Esophagus squamous epithelium (tissue), 5 donors: Measurements from ENCODE around the gene DNMT3L. TPM values are rescaled to one million over a fixed set of nuclear protein-coding genes. Genes with fewer than 3 reads are reported as not detected.

Experiments
- DNase-seq: peaks from one replicate; lab custom pipeline; 2025; lab: John Stamatoyannopoulos, UW
- H3K27ac ChIP-seq, 4 donors: fragments of 200-600 bp; sonication (generic); one replicate each; pipeline ENCODE4 v1.5.1; 2016 to 2019; ENCODE audit warnings: mild to moderate bottlenecking in 1 of 4
- H3K27me3 ChIP-seq, 4 donors: fragments of 200-600 bp; sonication (generic); 1 replicate in 3 of 4; 2 replicates in 1 of 4; pipeline versions ENCODE4 v1.5.1 to v1.6.0; 2017 to 2021; ENCODE audit warnings: antibody characterized with exemption in 1 of 4
- H3K36me3 ChIP-seq, 3 donors: fragments of 200-600 bp; sonication (generic); one replicate each; pipeline ENCODE4 v1.5.1; 2016 to 2019
- H3K4me1 ChIP-seq, 3 donors: fragments of 200-600 bp; sonication (generic); one replicate each; pipeline ENCODE4 v1.5.1; 2017 to 2019
- H3K4me3 ChIP-seq, 4 donors: fragments of 200-600 bp; sonication (generic); 1 replicate in 3 of 4; 2 replicates in 1 of 4; pipeline ENCODE4 v1.5.1; 2016 to 2019; ENCODE audit warnings: mild to moderate bottlenecking in 2 of 4, moderate library complexity in 1 of 4
- H3K9me3 ChIP-seq, 3 donors: fragments of 200-600 bp; sonication (generic); one replicate each; pipeline ENCODE4 v1.5.1; 2016 to 2019
- POLR2A ChIP-seq, 4 donors: fragments of 450-650 bp; IDR thresholded peaks; one replicate each; pipeline ENCODE4 v1.6.1; 2017; ENCODE audit warnings: antibody characterized with exemption in 4 of 4, mild to moderate bottlenecking in 4 of 4, moderate library complexity in 3 of 4
- WGBS, 2 donors: methylation state at CpG; one replicate each; pipeline ENCODE4 v1.1.5; 2018; 5-methylcytosine and 5-hydroxymethylcytosine counted together
- intact Hi-C: fragments of 100-400 bp; cut with DNase I; formaldehyde crosslinking; loops from one replicate; pipeline ENCODE4 v1.15.0; 2022
- total RNA-seq, 4 donors: library from RNA; depleted of rRNA; stranded (reverse); fragments of >200 nt; gene quantifications; one replicate each; pipeline ENCODE4 v1.1.0, GENCODE V29; 2016
- TF ChIP-seq, protein P1 (sequence below), 6 experiments: fragments of 450-650 bp in 4 of 6; fragments of 200-600 bp in 2 of 6; sonication (generic) in 2 of 6; IDR thresholded peaks; one replicate each; pipeline ENCODE4 v1.5.1; 2016 to 2019; ENCODE audit warnings: antibody characterized with exemption in 6 of 6, mild to moderate bottlenecking in 4 of 6, moderate library complexity in 4 of 6
- donor health status: DM: yes; HTN: yes; CAD: no.

The DNMT3L gene
- not detected for total RNA-seq

- Histone ChIP-seq H3K36me3 (no peaks in the 10 kb centered on the region), H3K27me3 (peaks cover 0 to 40% (median 0%) of the 10 kb centered on the region in 4 donors), H3K4me3 (no peak within 1 kb of the TSS), H3K9me3 (no peaks in the 10 kb centered on the region), H3K4me1 (no peaks in the 10 kb centered on the region), H3K27ac (no peak within 1 kb of the TSS)
- no peak for DNase-seq
- intact Hi-C loops = no loop called here
- no CpG with 5 or more reads among the region's 19 CpGs for WGBS, 2 donors
- TF ChIP-seq POLR2A (IDR thresholded peaks at IDR 0.05) = no peak
- TF ChIP-seq, protein P1, sequence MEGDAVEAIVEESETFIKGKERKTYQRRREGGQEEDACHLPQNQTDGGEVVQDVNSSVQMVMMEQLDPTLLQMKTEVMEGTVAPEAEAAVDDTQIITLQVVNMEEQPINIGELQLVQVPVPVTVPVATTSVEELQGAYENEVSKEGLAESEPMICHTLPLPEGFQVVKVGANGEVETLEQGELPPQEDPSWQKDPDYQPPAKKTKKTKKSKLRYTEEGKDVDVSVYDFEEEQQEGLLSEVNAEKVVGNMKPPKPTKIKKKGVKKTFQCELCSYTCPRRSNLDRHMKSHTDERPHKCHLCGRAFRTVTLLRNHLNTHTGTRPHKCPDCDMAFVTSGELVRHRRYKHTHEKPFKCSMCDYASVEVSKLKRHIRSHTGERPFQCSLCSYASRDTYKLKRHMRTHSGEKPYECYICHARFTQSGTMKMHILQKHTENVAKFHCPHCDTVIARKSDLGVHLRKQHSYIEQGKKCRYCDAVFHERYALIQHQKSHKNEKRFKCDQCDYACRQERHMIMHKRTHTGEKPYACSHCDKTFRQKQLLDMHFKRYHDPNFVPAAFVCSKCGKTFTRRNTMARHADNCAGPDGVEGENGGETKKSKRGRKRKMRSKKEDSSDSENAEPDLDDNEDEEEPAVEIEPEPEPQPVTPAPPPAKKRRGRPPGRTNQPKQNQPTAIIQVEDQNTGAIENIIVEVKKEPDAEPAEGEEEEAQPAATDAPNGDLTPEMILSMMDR (IDR thresholded peaks at IDR 0.05) = no peak
Measured at GRCh38 chr21:44261675-44262295, at the start of gene DNMT3L. Gene DNMT3L (minus strand): TSS chr21:44261897. CDS start chr21:44261259, 638 bp downstream.

DNA sequence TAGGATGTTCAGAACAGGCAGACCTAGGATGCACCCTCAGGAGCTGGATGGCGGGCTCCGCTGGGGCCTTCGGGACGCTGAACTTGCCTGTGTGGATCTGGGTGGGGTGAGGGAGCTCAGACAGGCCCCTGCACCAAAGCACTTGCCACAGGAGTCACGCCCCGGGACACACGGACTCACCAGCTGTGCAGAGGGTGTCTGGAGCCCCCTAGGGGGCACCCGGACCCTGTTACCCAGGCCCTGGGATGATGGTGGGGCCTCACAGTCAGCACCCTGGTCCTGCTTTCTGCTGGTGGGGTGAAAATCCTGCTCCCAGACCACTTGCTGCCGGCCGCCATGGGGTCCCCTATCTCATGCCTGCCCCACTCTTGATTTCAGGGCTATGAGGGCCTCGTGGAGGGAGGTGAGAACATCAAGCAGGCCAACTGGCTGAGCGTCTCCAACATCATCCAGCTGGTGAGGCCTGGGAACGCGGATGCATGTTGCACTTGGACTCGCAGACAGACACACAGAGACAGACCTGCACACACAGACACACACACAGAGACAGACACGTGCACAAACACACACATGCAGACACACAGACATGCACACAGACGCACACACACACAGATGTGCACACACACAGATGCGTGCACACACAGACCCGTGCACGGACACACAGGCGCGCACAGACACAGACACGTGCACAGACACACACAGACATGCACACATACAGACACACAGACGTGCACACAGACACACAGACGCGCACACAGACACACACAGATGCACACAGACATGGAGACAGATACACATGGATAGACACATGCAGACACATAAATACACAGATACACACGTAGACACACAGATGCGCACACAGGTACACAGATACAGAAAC lies 49.2 kb upstream of the DNMT3L start:
- Histone ChIP-seq H3K9me3 (no peaks in the 10 kb centered on the region), H3K27me3 (no peaks in the 10 kb centered on the region), H3K36me3 (peaks cover 26 to 100% (median 36%) of the 10 kb centered on the region in 3 donors), H3K4me1 (peaks cover 0 to 6% (median 0%) of the 10 kb centered on the region in 3 donors), H3K27ac (no peak overlapping the region), H3K4me3 (no peak overlapping the region)
- TF ChIP-seq, protein P1 (IDR thresholded peaks at IDR 0.05) = no peak
- TF ChIP-seq POLR2A (IDR thresholded peaks at IDR 0.05) = no peak
- intact Hi-C loops = no loop called here
- no peak for DNase-seq
- WGBS, 2 donors = 91 to 94% methylated on average over 13 to 16 of the region's 28 CpGs

DNA sequence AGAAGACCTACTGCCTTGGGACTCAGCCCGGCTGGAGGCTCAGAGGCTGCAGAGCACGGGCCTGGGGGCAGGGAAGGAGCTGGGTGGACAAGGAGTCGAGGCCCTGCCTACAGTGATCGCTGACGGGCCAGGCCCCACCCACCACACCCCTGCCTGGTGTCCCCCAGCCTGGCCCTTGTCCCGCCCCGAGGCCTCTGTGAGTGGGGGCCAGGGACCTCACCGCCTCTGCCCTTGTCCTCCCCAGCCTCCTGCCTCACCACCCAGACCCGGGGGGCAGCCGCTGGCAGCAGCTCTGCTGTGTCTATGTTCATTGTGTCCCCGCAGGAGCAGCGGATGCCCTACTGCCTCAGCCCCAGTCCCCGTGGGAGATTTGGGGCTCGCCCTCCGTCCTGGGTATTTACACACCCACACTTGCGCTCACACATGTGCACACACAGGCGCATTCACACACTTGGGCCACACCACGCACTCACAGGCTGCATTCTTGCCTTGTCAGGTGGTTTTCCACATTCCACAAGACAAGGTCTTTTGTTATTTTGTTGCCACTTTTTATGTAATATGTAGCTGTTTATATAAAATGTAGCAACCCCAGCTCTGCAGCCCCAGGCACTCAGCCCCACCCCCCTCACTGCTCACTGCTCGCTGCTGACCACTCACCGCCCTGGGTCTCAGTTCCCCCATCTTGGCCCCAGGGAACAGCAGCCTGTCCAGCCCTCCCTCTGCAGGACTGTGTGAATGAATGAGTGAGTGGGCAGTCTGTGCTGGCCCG lies 45.4 kb upstream of the DNMT3L start:
- no peak for DNase-seq
- Histone ChIP-seq H3K27me3 (no peaks in the 10 kb centered on the region), H3K4me1 (peaks cover 11 to 44% (median 23%) of the 10 kb centered on the region in 3 donors), H3K27ac (no peak overlapping the region), H3K9me3 (no peaks in the 10 kb centered on the region), H3K36me3 (peaks cover 17 to 68% (median 31%) of the 10 kb centered on the region in 3 donors), H3K4me3 (no peak overlapping the region)
- intact Hi-C loops = no loop called here
- TF ChIP-seq, protein P1 (IDR thresholded peaks at IDR 0.05) = no peak
- TF ChIP-seq POLR2A (IDR thresholded peaks at IDR 0.05) = no peak
- 88 to 92% methylated on average over 10 to 11 of the region's 21 CpGs for WGBS, 2 donors

DNA sequence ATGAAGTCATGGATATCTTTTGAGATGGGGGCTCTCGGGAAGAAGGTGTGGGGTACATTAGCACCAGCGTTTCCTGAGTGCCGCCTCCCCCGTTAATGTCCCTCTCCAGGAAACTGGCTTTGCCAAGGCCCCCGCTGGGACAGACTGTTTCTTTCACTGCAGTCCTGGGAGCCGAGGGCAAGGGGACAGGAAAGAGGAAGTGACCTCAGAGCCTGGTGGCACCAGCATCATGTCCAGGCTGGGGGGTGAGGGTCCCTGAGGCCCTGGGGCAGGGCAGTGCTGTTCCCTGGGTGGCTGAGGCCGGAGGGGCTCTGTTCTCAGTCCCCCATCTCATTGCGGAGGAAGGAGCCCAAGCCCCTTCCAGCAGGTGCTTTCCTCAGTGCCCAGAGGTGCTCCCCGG lies 44.0 kb upstream of the DNMT3L start:
- no peak for TF ChIP-seq POLR2A (IDR thresholded peaks at IDR 0.05)
- TF ChIP-seq, protein P1 (IDR thresholded peaks at IDR 0.05) = no peak
- WGBS, 2 donors = 45 to 64% methylated on average over 2 to 8 of the region's 9 CpGs
- no peaks in the 10 kb centered on the region for H3K9me3 ChIP-seq
- peaks cover 5 to 54% (median 18%) of the 10 kb centered on the region in 3 donors for H3K36me3 ChIP-seq
- H3K4me3 ChIP-seq = no peak overlapping the region
- peaks cover 25 to 58% (median 37%) of the 10 kb centered on the region in 3 donors for H3K4me1 ChIP-seq
- no peak for DNase-seq
- intact Hi-C loops = no loop called here
- no peaks in the 10 kb centered on the region for H3K27me3 ChIP-seq
- peak overlapping the region in 1 of 4 donors; percentile 18 for H3K27ac ChIP-seq
